Coronary artery (tissue), 2 donors: ENCODE data around the gene NUMBL.

ENCODE experiments used
- DNase-seq: peaks from one replicate; pipeline ENCODE4 v3.0.0-alpha.2; 2017; ENCODE audit warnings: low spot score
- H3K27ac ChIP-seq, 2 donors: fragments of 200-600 bp; sonication (generic); one replicate each; pipeline ENCODE4 v1.5.1; 2016 to 2019
- H3K4me3 ChIP-seq: fragments of 200-600 bp; sonication (generic); 2 replicates; pipeline ENCODE4 v1.5.1; 2016; ENCODE audit warnings: mild to moderate bottlenecking, moderate library complexity
- CTCF ChIP-seq: fragments of 200-600 bp; sonication (generic); IDR thresholded peaks from one replicate; pipeline ENCODE4 v1.5.1; 2019; ENCODE audit warnings: antibody characterized with exemption

The NUMBL gene

GRCh38 chr19:40666803-40667438, 23.5 kb downstream of the NUMBL start:
- Histone ChIP-seq H3K27ac (peak overlapping the region in 1 of 2 donors; percentile 56), H3K4me3 (no peak overlapping the region)
- no peak for DNase-seq
- TF ChIP-seq CTCF: no peak

- H3K27ac ChIP-seq: peak overlapping the region; percentile 48 to 90
- H3K4me3 ChIP-seq: peak overlapping the region; percentile 77
- peak; percentile 82 for DNase-seq
- TF ChIP-seq CTCF: no peak
These were observed 26.5 kb downstream of the NUMBL start for GRCh38 chr19:40663695-40664692.

GRCh38 chr19:40662925-40663694, 27.3 kb downstream of the NUMBL start:
- peak overlapping the region; percentile 48 to 90 for H3K27ac ChIP-seq
- peak; percentile 92 for DNase-seq
- no peak for TF ChIP-seq CTCF
- H3K4me3 ChIP-seq: peak overlapping the region; percentile 77

GRCh38 chr19:40661616-40662015, 28.8 kb downstream of the NUMBL start:
- Histone ChIP-seq H3K4me3 (no peak overlapping the region), H3K27ac (no peak overlapping the region)
- DNase-seq: no peak
- no peak for TF ChIP-seq CTCF

GRCh38 chr19:40659566-40659965, 30.9 kb downstream of the NUMBL start:
- Histone ChIP-seq H3K27ac (peak overlapping the region in 1 of 2 donors; percentile 34), H3K4me3 (no peak overlapping the region)
- TF ChIP-seq CTCF: no peak
- no peak for DNase-seq

- no peak for DNase-seq
- no peak overlapping the region for H3K4me3 ChIP-seq
- no peak for TF ChIP-seq CTCF
- peak overlapping the region in 1 of 2 donors; percentile 34 for H3K27ac ChIP-seq
These were observed 31.3 kb downstream of the NUMBL start for GRCh38 chr19:40659116-40659515.
